GM23248 (cell line): ENCODE measurements around the gene CAPN13.

Experiments
- EZH2 ChIP-seq: fragments of 200-600 bp; sonication (generic); IDR thresholded peaks from 2 replicates; pipeline ENCODE4 v1.6.1; 2018; ENCODE audit warnings: antibody characterized with exemption, mild to moderate bottlenecking; ENCODE audit not compliant: insufficient read depth, poor library complexity, severe bottlenecking
- EZH2phosphoT487 ChIP-seq: fragments of 200-600 bp; sonication (generic); IDR thresholded peaks from 2 replicates; pipeline ENCODE4 v1.6.1; 2018; ENCODE audit warnings: antibody characterized with exemption, moderate library complexity, mild to moderate bottlenecking, low read depth; ENCODE audit not compliant: insufficient read depth

GRCh38 chr2:30747206-30747605 is 60.0 kb downstream of the CAPN13 start:
- TF ChIP-seq EZH2, result no peak
- TF ChIP-seq EZH2phosphoT487, result no peak
